ENCODE measurements around the gene FAM168B. TPM values are rescaled to one million over a fixed set of nuclear protein-coding genes. Genes with fewer than 3 reads are reported as not detected.

The FAM168B gene
- total RNA-seq, 2 donors from 2014 or later: 144 to 156 TPM

GRCh38 chr2:131039908-131040660 lies 53.2 kb downstream of the FAM168B start:
- ATAC-seq (ENCODE audit: insufficient number of reproducible peaks, low FRiP score, low read depth) (no peak), DNase-seq (ENCODE audit: low spot score) (no peak)
- H3K9me3 ChIP-seq: no peaks in the 10 kb centered on the region
- H3K4me1 ChIP-seq (ENCODE audit: control insufficient read depth in 1 of 2, low read depth in 2 of 2): no peaks in the 10 kb centered on the region
- H3K4me3 ChIP-seq: peak overlapping the region; percentile 3
- TF ChIP-seq, protein P1, sequence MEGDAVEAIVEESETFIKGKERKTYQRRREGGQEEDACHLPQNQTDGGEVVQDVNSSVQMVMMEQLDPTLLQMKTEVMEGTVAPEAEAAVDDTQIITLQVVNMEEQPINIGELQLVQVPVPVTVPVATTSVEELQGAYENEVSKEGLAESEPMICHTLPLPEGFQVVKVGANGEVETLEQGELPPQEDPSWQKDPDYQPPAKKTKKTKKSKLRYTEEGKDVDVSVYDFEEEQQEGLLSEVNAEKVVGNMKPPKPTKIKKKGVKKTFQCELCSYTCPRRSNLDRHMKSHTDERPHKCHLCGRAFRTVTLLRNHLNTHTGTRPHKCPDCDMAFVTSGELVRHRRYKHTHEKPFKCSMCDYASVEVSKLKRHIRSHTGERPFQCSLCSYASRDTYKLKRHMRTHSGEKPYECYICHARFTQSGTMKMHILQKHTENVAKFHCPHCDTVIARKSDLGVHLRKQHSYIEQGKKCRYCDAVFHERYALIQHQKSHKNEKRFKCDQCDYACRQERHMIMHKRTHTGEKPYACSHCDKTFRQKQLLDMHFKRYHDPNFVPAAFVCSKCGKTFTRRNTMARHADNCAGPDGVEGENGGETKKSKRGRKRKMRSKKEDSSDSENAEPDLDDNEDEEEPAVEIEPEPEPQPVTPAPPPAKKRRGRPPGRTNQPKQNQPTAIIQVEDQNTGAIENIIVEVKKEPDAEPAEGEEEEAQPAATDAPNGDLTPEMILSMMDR (IDR thresholded peaks at IDR 0.05): no peak
- H3K36me3 ChIP-seq: no peaks in the 10 kb centered on the region
- no peak overlapping the region for H3K27ac ChIP-seq
- no peaks in the 10 kb centered on the region for H3K27me3 ChIP-seq (replicated peaks; ENCODE audit: insufficient read depth)

GRCh38 chr2:131039535-131039907 lies 53.7 kb downstream of the FAM168B start:
- TF ChIP-seq, protein P1 (IDR thresholded peaks at IDR 0.05): no peak
- H3K36me3 ChIP-seq: no peaks in the 10 kb centered on the region
- H3K4me1 ChIP-seq (ENCODE audit: control insufficient read depth in 1 of 2, low read depth in 2 of 2): peaks cover 0 to 2% of the 10 kb centered on the region in 2 donors
- no peak for DNase-seq (ENCODE audit: low spot score)
- no peak for ATAC-seq (ENCODE audit: insufficient number of reproducible peaks, low FRiP score, low read depth)
- no peaks in the 10 kb centered on the region for H3K9me3 ChIP-seq
- no peak overlapping the region for H3K27ac ChIP-seq
- H3K4me3 ChIP-seq: peak overlapping the region; percentile 3
- H3K27me3 ChIP-seq (replicated peaks; ENCODE audit: insufficient read depth): no peaks in the 10 kb centered on the region

- no peaks in the 10 kb centered on the region for H3K27me3 ChIP-seq (replicated peaks; ENCODE audit: insufficient read depth)
- H3K36me3 ChIP-seq: no peaks in the 10 kb centered on the region
- ATAC-seq (ENCODE audit: insufficient number of reproducible peaks, low FRiP score, low read depth) (no peak), DNase-seq (ENCODE audit: low spot score) (no peak)
- no peak overlapping the region for H3K27ac ChIP-seq
- no peaks in the 10 kb centered on the region for H3K9me3 ChIP-seq
- H3K4me3 ChIP-seq: no peak overlapping the region
- TF ChIP-seq, protein P1 (IDR thresholded peaks at IDR 0.05): no peak
- H3K4me1 ChIP-seq (ENCODE audit: control insufficient read depth in 1 of 2, low read depth in 2 of 2): peaks cover 0 to 6% of the 10 kb centered on the region in 2 donors
Measured at GRCh38 chr2:131039101-131039440, 54.2 kb downstream of the FAM168B start.

DNA sequence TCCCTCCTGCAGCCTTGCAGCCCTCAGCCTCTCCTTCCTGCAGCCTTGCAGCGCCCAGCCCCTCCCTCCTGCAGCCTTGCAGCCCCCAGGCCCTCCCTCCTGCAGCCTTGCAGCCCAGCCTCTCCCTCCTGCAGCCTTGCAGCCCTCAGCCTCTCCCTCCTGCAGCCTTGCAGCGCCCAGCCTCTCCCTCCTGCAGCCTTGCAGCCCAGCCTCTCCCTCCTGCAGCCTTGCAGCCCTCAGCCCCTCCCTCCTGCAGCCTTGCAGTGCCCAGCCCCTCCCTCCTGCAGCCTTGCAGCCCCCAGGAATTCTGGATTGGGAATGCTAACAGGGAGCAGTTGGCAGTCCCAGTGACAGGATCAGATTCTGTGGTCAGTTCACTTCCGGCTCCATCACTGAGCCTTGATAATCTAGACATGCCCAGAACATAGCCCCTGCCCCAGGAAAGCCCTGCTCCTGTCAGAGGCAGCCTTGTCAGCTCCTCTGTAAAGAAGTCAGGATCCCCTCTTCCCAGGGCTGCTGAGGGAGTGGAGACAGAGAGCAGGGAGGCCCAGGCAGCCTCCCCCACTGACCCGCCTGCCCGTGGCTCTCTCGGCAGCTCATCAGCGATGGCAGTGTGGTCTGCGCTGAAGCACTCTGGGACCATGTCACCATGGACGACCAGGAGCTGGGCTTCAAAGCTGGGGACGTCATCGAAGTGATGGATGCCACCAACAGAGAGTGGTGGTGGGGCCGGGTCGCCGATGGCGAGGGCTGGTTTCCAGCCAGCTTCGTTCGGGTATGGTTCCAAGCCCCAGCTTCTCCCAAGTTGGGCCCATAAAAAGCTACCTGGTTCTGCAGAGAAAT lies 54.8 kb downstream of the FAM168B start:
- H3K4me3 ChIP-seq: no peak overlapping the region
- ATAC-seq (ENCODE audit: insufficient number of reproducible peaks, low FRiP score, low read depth): no peak
- no peaks in the 10 kb centered on the region for H3K36me3 ChIP-seq
- H3K4me1 ChIP-seq (ENCODE audit: control insufficient read depth in 1 of 2, low read depth in 2 of 2): peaks cover 0 to 9% of the 10 kb centered on the region in 2 donors
- no peaks in the 10 kb centered on the region for H3K9me3 ChIP-seq
- DNase-seq (ENCODE audit: low spot score): no peak
- TF ChIP-seq, protein P1 (IDR thresholded peaks at IDR 0.05): no peak
- H3K27me3 ChIP-seq (replicated peaks; ENCODE audit: insufficient read depth): no peaks in the 10 kb centered on the region
- H3K27ac ChIP-seq: no peak overlapping the region
